Neutrophil (primary cell): Measurements from ENCODE around the gene LARP1.
"Not testable (repeated sequence)": the region's sequence is repeated elsewhere in the genome, so short reads cannot be mapped to it uniquely, and the experiment has no call there.

Source experiments
- H3K27ac ChIP-seq: fragments of 200-600 bp; sonication (generic); 2 replicates; pipeline ENCODE4 v1.5.1; 2016; ENCODE audit warnings: mild to moderate bottlenecking, moderate library complexity
- H3K27me3 ChIP-seq: fragments of 200-600 bp; sonication (generic); 2 replicates; pipeline ENCODE4 v1.6.0; 2016; ENCODE audit warnings: mild to moderate bottlenecking
- H3K36me3 ChIP-seq: fragments of 200-600 bp; sonication (generic); 2 replicates; pipeline ENCODE4 v1.5.1; 2017
- H3K4me1 ChIP-seq, 2 experiments: fragments of 200-600 bp in 1 of 2; sonication (generic) in 1 of 2; 1 replicate in 1 of 2; 2 replicates in 1 of 2; pipeline versions ENCODE4 v1.5.1 to v1.6.1; 2013 to 2016; ENCODE audit warnings: low read depth in 1 of 2, low read length in 1 of 2, mild to moderate bottlenecking in 1 of 2, moderate library complexity in 1 of 2; ENCODE audit not compliant: control insufficient read depth in 1 of 2, insufficient read depth in 1 of 2
- H3K4me3 ChIP-seq, 2 experiments: fragments of 200-600 bp in 1 of 2; sonication (generic) in 1 of 2; 1 replicate in 1 of 2; 2 replicates in 1 of 2; pipeline ENCODE4 v1.5.1; 2013 to 2016; ENCODE audit warnings: low read depth in 1 of 2, low read length in 1 of 2, mild to moderate bottlenecking in 1 of 2, moderate library complexity in 1 of 2
- H3K9me3 ChIP-seq: fragments of 200-600 bp; sonication (generic); 2 replicates; pipeline ENCODE4 v1.5.1; 2016
- TF ChIP-seq, protein P1 (sequence below): fragments of 200-600 bp; sonication (generic); IDR thresholded peaks from 2 replicates; pipeline ENCODE4 v1.5.1; 2016; ENCODE audit warnings: antibody characterized with exemption

Gene LARP1

DNA sequence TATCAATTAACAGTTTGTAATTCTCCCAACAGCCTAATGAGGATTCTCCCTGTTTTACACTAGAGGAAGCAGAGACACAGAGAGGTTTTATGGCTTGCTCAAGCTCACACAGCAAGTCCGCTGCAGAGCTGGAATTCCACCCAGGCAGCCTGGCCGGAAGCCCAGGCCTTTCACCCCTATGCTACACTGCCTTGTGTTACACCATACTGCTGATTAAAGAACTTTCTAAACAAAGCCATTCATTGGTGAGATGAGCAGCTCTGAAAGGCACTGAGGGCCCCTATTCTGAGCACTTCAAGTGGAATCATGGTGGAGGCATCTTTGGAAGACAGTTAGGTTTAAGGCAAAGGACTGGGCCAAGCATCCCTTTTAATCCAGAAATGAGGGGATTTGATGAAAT is 14.7 kb upstream of the LARP1 start:
- no peak overlapping the region for H3K4me3 ChIP-seq
- H3K27ac ChIP-seq, result no peak overlapping the region
- H3K4me1 ChIP-seq, result no peaks in the 10 kb centered on the region
- H3K36me3 ChIP-seq, result no peaks in the 10 kb centered on the region
- no peaks in the 10 kb centered on the region for H3K27me3 ChIP-seq
- TF ChIP-seq, protein P1, sequence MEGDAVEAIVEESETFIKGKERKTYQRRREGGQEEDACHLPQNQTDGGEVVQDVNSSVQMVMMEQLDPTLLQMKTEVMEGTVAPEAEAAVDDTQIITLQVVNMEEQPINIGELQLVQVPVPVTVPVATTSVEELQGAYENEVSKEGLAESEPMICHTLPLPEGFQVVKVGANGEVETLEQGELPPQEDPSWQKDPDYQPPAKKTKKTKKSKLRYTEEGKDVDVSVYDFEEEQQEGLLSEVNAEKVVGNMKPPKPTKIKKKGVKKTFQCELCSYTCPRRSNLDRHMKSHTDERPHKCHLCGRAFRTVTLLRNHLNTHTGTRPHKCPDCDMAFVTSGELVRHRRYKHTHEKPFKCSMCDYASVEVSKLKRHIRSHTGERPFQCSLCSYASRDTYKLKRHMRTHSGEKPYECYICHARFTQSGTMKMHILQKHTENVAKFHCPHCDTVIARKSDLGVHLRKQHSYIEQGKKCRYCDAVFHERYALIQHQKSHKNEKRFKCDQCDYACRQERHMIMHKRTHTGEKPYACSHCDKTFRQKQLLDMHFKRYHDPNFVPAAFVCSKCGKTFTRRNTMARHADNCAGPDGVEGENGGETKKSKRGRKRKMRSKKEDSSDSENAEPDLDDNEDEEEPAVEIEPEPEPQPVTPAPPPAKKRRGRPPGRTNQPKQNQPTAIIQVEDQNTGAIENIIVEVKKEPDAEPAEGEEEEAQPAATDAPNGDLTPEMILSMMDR, result no peak
- H3K9me3 ChIP-seq, result no peaks in the 10 kb centered on the region

DNA sequence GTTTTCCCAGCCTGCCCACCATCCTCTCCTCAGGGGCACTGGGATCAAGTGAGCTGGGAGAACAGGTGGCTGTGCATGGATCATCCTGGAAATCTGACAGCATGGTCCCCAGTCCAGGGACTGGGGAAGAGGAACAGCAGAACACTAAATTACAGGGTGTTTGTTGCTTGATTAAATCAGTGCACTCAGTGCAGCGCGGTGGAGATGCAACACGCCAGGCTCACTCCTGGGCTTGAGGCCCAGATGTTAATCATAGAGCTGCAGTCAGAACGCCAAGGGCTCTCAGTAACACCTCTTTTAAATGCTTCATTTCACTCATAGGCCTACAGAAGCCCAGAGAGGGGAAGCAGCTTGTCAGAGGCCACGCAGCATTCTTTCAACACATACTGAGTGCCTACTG is 14.2 kb upstream of the LARP1 start:
- TF ChIP-seq, protein P1, result no peak
- Histone ChIP-seq H3K36me3 (no peaks in the 10 kb centered on the region), H3K27me3 (no peaks in the 10 kb centered on the region)

GRCh38 chr5:154741415-154741814 is 13.8 kb upstream of the LARP1 start:
- no peaks in the 10 kb centered on the region for H3K9me3 ChIP-seq

More for the DNA sequence above, 14.2 kb upstream of the LARP1 start:
- Histone ChIP-seq H3K9me3 (no peaks in the 10 kb centered on the region), H3K4me3 (no peak overlapping the region), H3K4me1 (no peaks in the 10 kb centered on the region), H3K27ac (no peak overlapping the region)

GRCh38 chr5:154743812-154744211 is 11.4 kb upstream of the LARP1 start:
- H3K27me3 ChIP-seq, result no peaks in the 10 kb centered on the region
- H3K27ac ChIP-seq, result no peak overlapping the region
- no peaks in the 10 kb centered on the region for H3K4me1 ChIP-seq
- H3K36me3 ChIP-seq, result no peaks in the 10 kb centered on the region
- H3K4me3 ChIP-seq, result no peak overlapping the region
- H3K9me3 ChIP-seq, result no peaks in the 10 kb centered on the region
- TF ChIP-seq, protein P1, result no peak

More at GRCh38 chr5:154741415-154741814, 13.8 kb upstream of the LARP1 start:
- Histone ChIP-seq H3K27me3 (no peaks in the 10 kb centered on the region), H3K36me3 (no peaks in the 10 kb centered on the region), H3K4me1 (no peaks in the 10 kb centered on the region), H3K4me3 (no peak overlapping the region), H3K27ac (no peak overlapping the region)
- TF ChIP-seq, protein P1, result no peak

- Histone ChIP-seq H3K27ac (no peak overlapping the region), H3K4me1 (no peaks in the 10 kb centered on the region), H3K27me3 (no peaks in the 10 kb centered on the region), H3K9me3 (no peaks in the 10 kb centered on the region), H3K4me3 (no peak overlapping the region), H3K36me3 (no peaks in the 10 kb centered on the region)
- TF ChIP-seq, protein P1, result no peak
Observed at GRCh38 chr5:154745349-154745748, 9.8 kb upstream of the LARP1 start.

GRCh38 chr5:154749491-154749890 is 5.7 kb upstream of the LARP1 start:
- Histone ChIP-seq H3K27me3 (no peaks in the 10 kb centered on the region), H3K27ac (no peak overlapping the region), H3K4me1 (peaks cover 5 to 9% of the 10 kb centered on the region in 2 experiments), H3K4me3 (no peak overlapping the region), H3K36me3 (no peaks in the 10 kb centered on the region), H3K9me3 (no peaks in the 10 kb centered on the region)
- TF ChIP-seq, protein P1, result no peak

DNA sequence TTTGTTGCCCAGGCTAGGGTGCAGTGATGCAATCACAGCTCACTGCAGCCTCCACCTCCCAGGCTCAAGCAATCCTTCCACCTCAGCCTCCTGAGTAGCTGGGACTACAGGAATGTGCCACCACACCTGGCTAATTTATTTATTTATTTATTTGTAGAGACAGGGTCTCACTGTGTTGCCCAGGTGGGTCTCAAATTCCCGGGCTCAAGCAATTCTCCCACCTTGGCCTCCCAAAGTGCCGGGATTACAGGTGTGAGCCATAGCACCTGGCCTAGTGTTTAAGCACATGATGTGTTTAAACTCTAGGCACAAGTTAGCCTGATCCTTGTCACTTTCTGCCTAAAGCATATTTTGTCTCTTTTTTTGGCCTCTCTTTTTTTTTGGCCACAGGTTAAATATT is 4.5 kb upstream of the LARP1 start:
- H3K9me3 ChIP-seq, H3K27ac ChIP-seq, H3K4me3 ChIP-seq, H3K36me3 ChIP-seq, H3K27me3 ChIP-seq: not testable (repeated sequence)
- H3K4me1 ChIP-seq, result peaks cover 9 to 12% of the 10 kb centered on the region in 2 experiments
